Right lobe of liver (tissue), 6 donors: Measurements from ENCODE around the gene RMDN3. TPM values are rescaled to one million over a fixed set of nuclear protein-coding genes. Genes with fewer than 3 reads are reported as not detected.
A peak's percentile ranks its signal among the peaks of the same experiment; 100 is the strongest.

ENCODE experiments used
- ATAC-seq, 4 donors: fragments of 200-7000 bp; cut with Tn5 transposase; one replicate each; pipeline ENCODE4 v1.9.1; 2020; ENCODE audit warnings: mild to moderate bottlenecking in 4 of 4, moderate library complexity in 4 of 4
- DNase-seq, 3 donors: peaks; one replicate each; pipeline ENCODE4 v3.0.0-alpha.2; 2020
- H3K27ac ChIP-seq, 3 donors: fragments of 200-600 bp; one replicate each; pipeline ENCODE4 v1.8.0; 2022
- H3K27me3 ChIP-seq, 2 donors: fragments of 200-600 bp; one replicate each; pipeline ENCODE4 v1.8.0; 2022
- H3K36me3 ChIP-seq, 4 donors: fragments of 200-600 bp; sonication (generic) in 1 of 4; one replicate each; pipeline versions ENCODE4 v1.5.1 to v1.8.0; 2017 to 2022; ENCODE audit warnings: control low read depth in 1 of 4
- H3K4me1 ChIP-seq, 4 donors: fragments of 200-600 bp; sonication (generic) in 1 of 4; one replicate each; pipeline versions ENCODE4 v1.5.1 to v1.8.0; 2017 to 2022; ENCODE audit warnings: control low read depth in 1 of 4
- H3K4me3 ChIP-seq, 3 donors: fragments of 200-600 bp; one replicate each; pipeline ENCODE4 v1.8.0; 2022
- H3K9me3 ChIP-seq, 4 donors: fragments of 200-600 bp; sonication (generic) in 1 of 4; one replicate each; pipeline versions ENCODE4 v1.5.1 to v1.8.0; 2017 to 2022; ENCODE audit warnings: control low read depth in 1 of 4
- CTCF ChIP-seq, 4 donors: fragments of 200-600 bp in 3 of 4; fragments of 450-650 bp in 1 of 4; IDR thresholded peaks; one replicate each; pipeline versions ENCODE4 v1.5.1 to v1.8.0; 2016 to 2022; ENCODE audit warnings: antibody characterized with exemption in 4 of 4, mild to moderate bottlenecking in 2 of 4
- POLR2A ChIP-seq: fragments of 450-650 bp; IDR thresholded peaks from one replicate; pipeline ENCODE4 v1.6.1; 2017; ENCODE audit warnings: antibody characterized with exemption, mild to moderate bottlenecking
- WGBS: methylation state at CpG from one replicate; pipeline ENCODE4 v1.1.6; 2018; ENCODE audit warnings: low coverage, low lambda C conversion rate; ENCODE audit not compliant: insufficient coverage; ENCODE audit errors: missing lambda C conversion rate; 5-methylcytosine and 5-hydroxymethylcytosine counted together
- intact Hi-C, 2 donors: fragments of 100-400 bp; cut with DNase I; formaldehyde crosslinking; loops; one replicate each; pipeline versions ENCODE4 v1.11.2 to v1.14.1; 2022
- total RNA-seq, 6 experiments: library from RNA; depleted of rRNA in 2 of 6; stranded (reverse); fragments of >200 nt in 2 of 6; fragmentation: NEBNext Ultra II Directional in 3 of 6; extraction: Animal tissue kit (Norgen Biotek cat#: 25700) in 3 of 6; gene quantifications; one replicate each; pipeline versions ENCODE4 v1.1.0 to v1.2.4, GENCODE V29; 2016 to 2023
- donor health status: DM: no; HTN: yes; CAD: no.
- donor health status: DM: no; HTN: no; CAD: no.
- donor health status: DM: no; HTN: no; CAD: no.
- donor health status: DM: no; HTN: yes; CAD: no.
- donor health status: DM: no; HTN: yes; CAD: no.

Gene RMDN3
- total RNA-seq, 6 experiments from 2014 or later = 25.3 to 38.5 (median 29.5) TPM

GRCh38 chr15:40771242-40771641, 16.2 kb upstream of the RMDN3 start:
- ATAC-seq = peak; percentile 81 to 92 (median 86)
- Histone ChIP-seq H3K4me1 (peaks cover 0 to 43% (median 17%) of the 10 kb centered on the region in 4 donors), H3K36me3 (peaks cover 0 to 51% (median 14%) of the 10 kb centered on the region in 4 donors), H3K4me3 (no peak overlapping the region), H3K27me3 (no peaks in the 10 kb centered on the region), H3K9me3 (no peaks in the 10 kb centered on the region), H3K27ac (peak overlapping the region; percentile 7 to 71 (median 69))
- intact Hi-C loops = no loop called here
- peak; percentile 74 to 92 (median 89) for DNase-seq
- 45% methylated on average over 2 of the region's 5 CpGs for WGBS
- TF ChIP-seq POLR2A = no peak
- TF ChIP-seq CTCF (IDR thresholded peaks at IDR 0.05) = no peak

DNA sequence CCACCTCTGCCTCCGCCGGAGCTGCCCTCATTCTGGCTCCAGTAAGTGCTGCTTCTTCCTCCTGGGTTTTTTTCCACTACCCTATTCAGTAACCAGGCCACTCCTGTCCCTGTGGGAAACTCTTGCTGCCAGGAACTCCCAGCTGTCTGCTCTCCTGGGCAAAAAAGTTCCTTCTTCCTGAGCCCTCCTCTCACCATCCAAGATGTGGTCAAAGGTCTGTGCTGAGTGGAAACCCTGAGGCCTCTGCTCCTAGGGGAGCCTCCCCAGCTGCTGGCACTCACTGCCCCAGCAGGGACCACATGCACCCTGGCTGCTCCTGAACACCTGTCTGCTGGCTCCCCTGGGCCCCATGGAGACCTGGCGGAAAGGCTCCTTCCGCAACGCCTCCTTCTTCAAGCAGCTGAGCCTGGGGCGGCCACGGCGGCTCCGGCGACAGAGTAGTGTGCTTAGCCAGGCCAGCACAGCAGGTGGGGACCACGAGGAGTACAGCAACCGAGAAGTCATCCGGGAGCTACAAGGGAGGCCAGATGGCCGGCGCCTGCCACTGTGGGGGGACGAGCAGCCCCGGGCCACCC, 15.2 kb upstream of the RMDN3 start:
- WGBS = 94% methylated on average over 3 of the region's 17 CpGs
- Histone ChIP-seq H3K9me3 (no peaks in the 10 kb centered on the region), H3K27me3 (no peaks in the 10 kb centered on the region), H3K27ac (peak overlapping the region; percentile 7 to 71 (median 69)), H3K4me1 (peaks cover 0 to 45% (median 14%) of the 10 kb centered on the region in 4 donors), H3K36me3 (peaks cover 0 to 41% (median 13%) of the 10 kb centered on the region in 4 donors), H3K4me3 (no peak overlapping the region)
- no peak for DNase-seq
- no peak for ATAC-seq
- intact Hi-C loops = no loop called here
- TF ChIP-seq CTCF (IDR thresholded peaks at IDR 0.05) (no peak), POLR2A (no peak)

DNA sequence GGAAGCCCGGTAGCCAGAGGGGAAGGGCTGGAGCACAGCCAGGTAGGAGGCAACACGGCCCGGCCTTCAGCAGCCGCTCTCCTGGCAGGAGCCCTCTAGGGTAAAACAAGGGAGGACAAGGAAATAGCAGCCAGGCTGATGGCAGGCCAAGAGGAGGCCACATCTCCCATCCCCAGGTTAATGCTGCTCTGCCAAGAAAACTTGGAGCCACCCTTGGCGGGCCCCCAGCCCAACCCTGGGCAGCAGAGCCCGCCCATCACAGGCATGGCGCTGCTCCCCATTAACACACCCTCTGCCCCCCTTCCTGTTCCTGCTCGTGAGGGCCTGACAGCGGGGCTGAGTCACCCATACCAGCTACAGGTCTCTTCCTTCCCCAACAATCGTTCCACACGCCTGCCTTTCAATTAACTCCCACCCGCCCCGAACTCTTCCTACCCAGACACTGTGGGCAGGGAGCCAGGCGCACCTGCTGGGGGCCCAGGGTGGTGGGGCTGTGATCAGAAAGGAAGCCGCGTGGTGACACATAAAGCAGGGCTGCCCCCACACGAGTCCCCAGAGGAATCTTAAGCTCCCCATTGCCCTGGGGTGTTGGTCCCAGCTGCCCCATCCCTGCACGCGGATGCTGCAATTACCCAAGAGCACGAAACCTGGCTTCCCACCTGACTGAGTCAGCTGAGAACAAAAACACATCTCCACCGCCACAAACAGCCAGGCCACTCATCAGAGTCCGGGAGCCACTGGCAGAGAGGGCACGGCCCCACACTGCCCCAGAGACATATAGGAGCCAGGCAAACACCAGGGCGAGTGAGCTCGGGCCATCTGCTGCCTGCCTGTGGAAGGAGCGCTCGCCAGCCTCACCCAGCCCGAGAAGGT, 14.5 kb upstream of the RMDN3 start, which contains the start of gene C15orf62:
Gene C15orf62 (plus strand): TSS at position 707 of the 873 bp plus-strand sequence. CDS start 516 bp downstream, outside the sequence.
- Histone ChIP-seq H3K27ac (peak within 1 kb of the TSS; percentile 7 to 71 (median 69)), H3K27me3 (no peaks in the 10 kb centered on the region), H3K4me3 (no peak within 1 kb of the TSS), H3K9me3 (no peaks in the 10 kb centered on the region), H3K36me3 (peaks cover 0 to 34% (median 11%) of the 10 kb centered on the region in 4 donors), H3K4me1 (peaks cover 0 to 50% (median 14%) of the 10 kb centered on the region in 4 donors)
- TF ChIP-seq POLR2A (no peak), CTCF (IDR thresholded peaks at IDR 0.05) (no peak)
- ATAC-seq (peak in 1 of 4 donors; percentile 1), DNase-seq (no peak)
- intact Hi-C loops = no loop called here
- WGBS = 52% methylated on average over 11 of the region's 28 CpGs

- Histone ChIP-seq H3K4me1 (peaks cover 0 to 50% (median 14%) of the 10 kb centered on the region in 4 donors), H3K27me3 (no peaks in the 10 kb centered on the region), H3K9me3 (no peaks in the 10 kb centered on the region), H3K27ac (peak overlapping the region in 1 of 3 donors; percentile 18), H3K4me3 (no peak overlapping the region), H3K36me3 (peaks cover 0 to 26% (median 10%) of the 10 kb centered on the region in 4 donors)
- TF ChIP-seq POLR2A = no peak
- no peak for TF ChIP-seq CTCF (IDR thresholded peaks at IDR 0.05)
- DNase-seq (no peak), ATAC-seq (no peak)
- intact Hi-C loops = no loop called here
- WGBS = 81% methylated on average over 11 of the region's 21 CpGs
Measured at GRCh38 chr15:40768521-40769273, 13.6 kb upstream of the RMDN3 start.
